NCI-H128 (cell line): Measurements from ENCODE around the gene DHX35.
"Not testable (repeated sequence)": the region's sequence is repeated elsewhere in the genome, so short reads cannot be mapped to it uniquely, and the experiment has no call there.

ENCODE experiments used
- DNase-seq: peaks from one replicate; lab custom pipeline; 2025; ENCODE audit not compliant: unreplicated experiment; lab: John Stamatoyannopoulos, UW

DHX35 gene

DNA sequence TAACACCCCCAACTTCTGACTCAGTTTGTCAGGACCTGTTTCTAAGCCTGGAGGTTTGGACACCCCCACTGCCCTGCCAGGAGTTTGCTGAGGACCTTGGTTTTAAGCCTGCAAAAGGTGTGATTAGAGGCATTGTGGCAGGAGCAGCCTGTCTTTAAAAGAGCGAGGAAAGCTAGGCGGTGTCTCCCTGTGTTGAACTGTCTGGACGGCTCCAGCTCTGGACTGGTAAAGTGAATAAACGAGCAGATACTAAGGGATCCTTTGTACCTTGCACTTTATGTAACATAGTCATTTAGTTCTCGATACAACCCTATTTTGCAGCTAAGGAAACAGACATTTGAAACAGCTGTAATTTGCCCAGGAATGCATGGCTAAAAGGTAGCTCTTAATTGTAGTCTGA, 21.5 kb upstream of the DHX35 start:
- DNase-seq: no peak

DNA sequence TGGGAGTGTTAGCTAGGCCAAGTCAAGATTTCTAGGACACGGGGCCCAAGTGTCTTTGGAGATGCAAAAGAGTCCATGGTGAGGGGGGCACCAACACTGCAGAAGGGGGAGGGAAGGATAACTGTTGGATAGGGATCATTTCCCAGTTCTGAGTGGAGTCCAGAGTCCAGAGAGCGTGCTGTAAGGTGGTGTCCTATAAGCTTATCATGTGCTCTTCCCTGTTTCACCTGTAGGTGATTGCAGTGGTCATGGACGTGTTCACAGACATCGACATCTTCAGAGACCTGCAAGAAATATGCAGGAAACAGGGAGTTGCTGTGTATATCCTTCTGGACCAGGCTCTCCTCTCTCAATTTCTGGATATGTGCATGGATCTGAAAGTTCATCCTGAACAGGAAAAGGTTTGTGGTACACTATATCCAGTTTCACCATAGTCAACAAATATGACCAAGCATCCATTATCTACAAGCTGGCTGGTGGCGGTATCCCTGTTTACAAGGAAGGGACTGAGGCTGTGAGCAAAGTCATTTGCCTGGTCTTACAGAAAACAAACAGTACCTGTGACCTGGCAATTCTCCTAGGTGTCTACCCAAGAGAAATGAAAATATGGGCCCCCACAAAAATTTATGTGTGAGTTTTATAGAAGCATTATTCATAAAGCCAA, 20.3 kb upstream of the DHX35 start:
- DNase-seq: no peak

DNA sequence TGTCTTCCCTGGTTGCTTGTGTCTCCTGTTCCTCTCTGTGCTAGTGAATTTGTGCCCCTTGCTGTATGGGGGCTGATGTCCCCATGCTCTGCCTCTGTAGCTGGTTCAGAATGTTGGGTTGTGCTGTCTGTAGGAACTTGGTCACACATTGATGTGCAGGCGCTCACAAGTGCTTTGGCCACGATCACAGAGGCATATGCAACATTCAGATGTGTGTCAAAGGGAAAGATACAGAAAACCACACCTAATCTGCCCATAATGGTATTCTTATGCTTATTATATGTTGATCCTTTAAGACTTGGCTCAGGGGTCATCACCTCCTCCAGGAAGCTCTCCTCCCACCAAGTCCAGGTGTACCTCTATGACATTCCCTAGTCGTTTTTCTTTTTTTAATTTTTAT, 17.1 kb upstream of the DHX35 start:
- no peak for DNase-seq

DNA sequence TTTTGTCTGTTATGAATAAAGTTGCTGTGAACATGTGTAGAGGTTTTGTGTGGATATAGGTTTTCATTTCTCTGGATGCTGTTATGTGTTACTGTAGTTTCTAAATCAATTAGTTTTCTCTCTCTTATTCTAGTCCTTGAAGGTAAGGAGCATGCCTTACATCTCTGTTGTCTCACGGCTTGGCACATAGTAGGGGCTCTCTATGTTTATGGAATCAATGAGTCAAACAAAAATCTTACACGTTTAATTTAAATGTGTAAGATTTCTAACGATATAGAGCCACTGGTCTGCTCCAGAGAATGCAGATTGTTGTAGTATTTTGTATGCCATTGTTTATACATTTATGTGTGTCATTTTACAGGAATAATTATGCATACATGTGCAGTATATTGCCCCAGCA, 15.3 kb upstream of the DHX35 start:
- no peak for DNase-seq

DNA sequence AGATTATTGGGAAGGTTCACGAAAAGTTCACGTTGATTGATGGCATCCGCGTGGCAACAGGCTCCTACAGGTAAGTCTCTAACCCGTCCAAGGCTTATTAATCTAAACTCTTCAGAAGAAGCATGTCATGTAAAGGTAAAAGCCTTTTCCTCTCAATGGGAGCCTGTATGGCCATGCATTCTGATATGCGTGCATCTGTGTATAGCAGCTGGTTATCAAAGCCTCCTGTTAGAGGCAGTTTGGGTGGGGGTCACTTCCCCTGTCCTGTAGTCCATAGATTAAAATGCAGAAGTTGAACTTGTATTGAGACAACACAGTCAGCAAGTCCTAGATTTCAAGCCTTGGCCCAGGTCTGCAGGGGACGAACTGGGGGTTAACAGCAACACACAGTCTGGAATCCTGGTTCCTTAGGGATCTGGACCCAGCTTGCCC, 14.2 kb upstream of the DHX35 start:
- DNase-seq: no peak

DNA sequence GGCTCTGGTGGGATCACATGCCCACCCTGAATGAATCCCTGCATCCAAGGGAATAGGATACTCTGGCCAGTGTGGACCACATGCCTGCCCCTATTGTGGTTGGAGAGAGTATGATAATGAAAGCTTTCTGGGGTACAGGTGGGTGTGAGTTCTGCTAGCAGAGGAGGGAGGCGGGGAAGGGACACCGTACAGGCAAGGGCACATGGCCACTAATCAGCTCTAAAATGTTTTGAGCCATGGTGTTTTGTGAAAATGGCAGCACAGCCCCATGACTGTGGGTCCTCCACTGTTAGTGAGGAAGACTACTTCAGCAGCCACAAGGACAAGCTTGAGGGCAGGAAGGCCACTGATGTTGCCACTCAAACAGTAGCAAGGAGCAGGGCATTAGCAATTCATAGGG, 11.9 kb upstream of the DHX35 start:
- DNase-seq: no peak

DNA sequence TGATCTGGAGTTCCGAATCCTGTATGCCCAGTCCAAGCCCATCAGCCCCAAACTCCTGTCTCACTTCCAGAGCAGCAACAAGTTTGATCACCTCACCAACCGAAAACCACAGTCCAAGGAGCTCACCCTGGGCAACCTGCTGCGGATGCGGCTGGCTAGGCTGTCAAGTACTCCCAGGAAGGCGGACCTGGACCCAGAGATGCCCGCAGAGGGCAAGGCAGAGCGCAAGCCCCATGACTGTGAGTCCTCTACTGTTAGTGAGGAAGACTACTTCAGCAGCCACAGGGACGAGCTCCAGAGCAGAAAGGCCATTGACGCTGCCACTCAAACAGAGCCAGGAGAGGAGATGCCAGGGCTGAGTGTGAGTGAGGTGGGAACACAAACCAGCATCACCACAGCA, 10.5 kb upstream of the DHX35 start:
- DNase-seq: no peak

DNA sequence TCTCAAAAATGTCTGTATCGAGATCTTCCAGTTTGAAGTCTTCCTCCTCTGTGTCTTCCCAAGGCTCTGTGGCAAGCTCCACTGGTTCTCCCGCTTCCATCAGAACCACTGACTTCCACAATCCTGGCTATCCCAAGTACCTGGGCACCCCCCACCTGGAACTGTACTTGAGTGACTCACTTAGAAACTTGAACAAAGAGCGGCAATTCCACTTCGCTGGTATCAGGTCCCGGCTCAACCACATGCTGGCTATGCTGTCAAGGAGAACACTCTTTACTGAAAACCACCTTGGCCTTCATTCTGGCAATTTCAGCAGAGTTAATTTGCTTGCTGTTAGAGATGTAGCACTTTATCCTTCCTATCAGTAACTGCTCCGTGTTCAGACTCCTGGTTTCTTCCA, 10.0 kb upstream of the DHX35 start:
- DNase-seq: no peak

DNA sequence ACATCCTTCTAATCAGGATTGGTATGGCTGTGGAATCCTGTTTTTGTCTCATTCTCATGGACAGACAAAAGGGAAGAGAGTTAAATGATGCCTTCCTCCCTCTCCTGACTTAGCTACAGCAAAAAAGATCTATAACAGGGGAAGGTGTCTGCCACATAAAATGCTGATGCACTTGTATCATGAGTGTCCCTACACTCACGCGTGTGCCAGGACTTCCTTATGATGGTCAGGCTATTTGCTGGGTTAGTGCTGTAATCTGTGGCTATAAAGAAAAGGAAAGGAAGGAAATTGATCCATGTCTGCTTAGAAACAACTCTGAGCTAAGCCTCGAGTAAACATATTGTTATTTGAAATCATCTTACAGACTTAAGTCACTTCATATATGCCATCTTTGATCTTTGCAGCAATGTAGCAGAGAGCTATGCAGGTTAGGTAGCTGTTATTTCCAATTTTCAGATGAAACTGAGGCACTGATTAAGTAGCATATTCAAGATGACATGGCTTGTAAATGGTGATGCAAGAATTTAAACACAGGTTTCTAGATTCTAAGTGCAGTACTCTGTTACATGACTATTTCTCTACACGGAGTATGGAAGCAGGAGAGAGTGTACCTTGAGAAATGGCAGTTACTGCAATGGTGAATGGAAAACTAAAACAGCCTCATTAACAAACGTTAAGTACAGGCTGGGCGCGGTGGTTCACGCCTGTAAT, 8.4 kb upstream of the DHX35 start:
- no peak for DNase-seq

DNA sequence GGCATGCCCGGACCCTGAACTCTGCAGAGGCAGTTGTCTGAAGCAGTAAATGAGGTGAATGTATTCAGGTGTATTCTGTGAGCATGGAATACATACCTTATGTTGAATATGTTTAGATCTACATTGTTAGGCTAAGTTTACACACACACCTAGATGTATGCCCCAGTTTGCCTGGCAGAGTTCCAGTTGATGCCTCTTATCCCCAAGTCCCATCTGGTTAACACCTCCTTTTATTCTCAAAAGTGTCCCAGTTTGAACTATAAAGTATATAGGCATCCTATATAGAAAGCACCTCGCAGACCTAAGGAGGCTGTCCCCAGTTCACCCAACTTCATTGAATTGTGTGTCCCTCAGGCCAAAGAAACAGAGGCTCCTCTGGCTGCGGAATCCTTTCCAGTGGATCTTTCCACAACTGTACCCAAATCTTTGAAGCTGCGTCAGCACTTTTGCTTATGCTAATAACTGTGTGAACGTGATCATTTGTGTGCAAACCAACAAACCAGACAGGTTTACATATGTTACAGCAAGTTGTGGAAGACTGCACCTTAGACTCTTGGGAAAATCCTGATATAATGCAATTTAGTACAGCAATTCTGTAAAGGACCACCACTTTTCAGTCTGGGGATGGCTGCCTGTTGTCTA, 4.8 kb upstream of the DHX35 start:
- DNase-seq: no peak

DNA sequence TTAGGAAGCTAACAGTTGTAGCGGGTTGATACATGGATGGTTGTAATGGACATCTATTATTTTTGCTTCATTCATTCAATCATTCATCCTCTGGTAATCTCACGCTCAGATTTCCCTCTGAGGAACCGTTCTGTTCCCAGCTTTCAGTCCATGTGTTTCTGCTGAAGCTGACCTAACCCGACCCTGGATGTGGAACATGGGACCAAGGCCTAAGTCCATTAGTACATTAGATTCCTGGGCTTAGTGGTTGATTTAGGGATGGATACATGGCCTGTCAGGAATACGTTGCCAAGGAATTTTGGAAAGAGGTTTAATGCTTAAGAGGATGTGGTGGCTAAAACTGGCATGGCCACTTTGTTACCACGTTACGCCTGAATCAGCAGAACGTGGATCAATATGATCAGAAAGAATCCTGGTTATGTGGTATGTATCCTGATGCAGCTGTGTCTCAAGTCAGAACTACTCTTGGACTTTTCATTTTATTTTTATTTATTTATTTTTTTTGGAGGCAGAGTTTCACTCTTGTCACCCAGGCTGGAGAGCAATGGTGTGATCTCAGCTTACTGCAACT, 4.1 kb upstream of the DHX35 start:
- DNase-seq: no peak

DNA sequence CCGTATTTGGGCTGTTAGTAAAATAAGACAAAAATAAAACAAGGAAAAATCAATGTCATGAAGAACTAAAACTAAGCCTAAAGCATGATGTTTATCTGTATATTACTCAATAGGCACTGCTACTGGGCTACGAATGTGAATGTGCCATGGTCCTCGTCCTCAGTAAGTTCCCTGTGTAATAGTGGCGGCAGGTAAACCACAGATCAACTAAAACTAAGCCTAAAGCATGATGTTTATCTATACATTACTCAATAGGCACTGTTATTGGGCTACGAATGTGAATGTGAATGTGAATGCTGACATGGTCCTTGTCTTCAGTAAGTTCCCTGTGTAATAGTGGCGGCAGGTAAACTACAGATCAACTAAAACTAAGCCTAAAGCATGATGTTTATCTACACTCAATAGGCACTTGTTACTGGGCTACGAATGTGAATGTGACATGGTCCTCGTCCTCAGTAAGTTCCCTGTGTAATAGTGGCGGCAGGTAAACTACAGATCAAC, 1.9 kb upstream of the DHX35 start:
- not testable (repeated sequence) for DNase-seq

DNA sequence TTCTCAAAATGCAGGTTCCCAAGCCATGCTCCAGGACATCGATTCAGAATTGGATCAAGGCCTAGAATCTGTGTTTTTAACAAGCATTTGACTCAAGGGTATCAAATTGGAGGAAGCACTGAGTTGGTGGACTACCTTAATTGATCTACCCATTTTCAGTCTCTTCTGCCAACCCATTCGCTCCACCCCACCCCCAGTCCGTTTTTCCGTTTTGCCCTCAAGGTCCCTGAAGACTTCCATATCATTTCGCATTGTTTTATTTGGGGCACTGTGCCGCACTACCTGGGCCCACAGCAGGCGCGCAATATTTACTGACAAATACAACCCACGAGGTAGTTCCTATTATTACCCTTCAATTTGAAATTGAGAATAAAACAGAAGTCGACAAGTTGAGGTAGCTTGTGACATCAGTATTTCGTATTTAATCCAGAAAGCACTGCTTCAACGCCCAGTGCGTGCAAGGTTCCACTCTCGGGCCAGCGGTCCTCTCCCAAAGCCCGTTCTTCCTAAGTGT, 557 bp upstream of the DHX35 start:
- no peak for DNase-seq

DNA sequence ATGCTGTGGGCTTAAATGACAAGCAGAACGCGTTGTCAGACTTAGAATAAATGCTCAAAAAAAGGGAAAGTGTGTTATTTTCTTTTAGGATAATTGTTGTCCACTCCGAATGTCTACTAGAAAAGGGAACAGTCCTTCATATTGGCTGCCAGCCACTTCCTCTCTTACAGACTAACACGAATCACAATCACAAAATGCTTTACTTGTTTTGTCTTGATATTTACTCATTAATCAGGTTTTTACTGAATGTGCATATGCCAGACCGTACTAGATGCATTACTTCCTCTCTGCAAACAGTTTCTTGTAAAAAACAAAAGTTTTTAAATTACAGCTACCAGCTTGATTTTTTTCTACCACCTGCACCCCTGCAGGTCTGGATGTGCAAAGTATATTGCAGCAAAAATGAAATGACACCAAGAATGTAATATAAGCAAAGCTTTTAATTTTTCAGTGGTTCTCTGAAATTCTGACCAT, 821 bp downstream of the DHX35 start:
- no peak for DNase-seq

DNA sequence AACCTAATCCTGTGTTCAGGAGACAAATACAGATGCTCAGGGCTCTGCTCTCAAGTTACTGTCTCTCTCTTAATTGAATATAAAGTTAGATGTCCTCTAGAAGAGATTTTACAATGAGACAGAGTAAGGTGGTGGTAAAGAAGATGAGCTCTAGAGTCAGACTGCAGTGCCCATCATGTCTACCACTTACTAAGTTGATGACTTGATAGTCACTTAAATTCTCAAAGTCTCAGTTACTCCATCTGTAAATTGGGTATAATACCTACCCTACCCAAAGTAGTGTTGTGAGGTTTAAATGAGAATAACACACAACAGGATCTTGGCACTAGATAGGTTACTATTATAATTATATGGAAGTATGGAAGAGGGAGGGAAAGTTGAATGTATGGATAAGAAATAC, 1.6 kb downstream of the DHX35 start:
- DNase-seq: no peak

DNA sequence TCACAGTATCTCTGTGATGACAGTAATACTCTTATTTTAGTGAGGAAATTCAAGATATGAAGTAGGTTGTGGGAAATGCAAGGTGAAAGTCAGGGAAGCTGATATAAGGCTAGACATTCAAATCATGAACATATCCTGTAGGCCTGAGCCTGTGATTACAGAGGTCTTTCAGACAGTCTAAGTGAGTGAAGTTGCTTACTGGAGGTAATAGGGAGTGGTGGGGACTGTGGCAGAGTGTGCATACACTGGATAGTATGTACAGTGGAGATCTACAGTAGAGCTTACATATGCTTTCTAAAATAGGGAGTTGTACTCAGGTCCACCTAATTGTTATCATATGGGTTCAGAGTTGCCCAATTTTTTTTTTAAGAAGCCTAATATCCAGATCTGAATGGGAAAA, 3.1 kb downstream of the DHX35 start:
- no peak for DNase-seq

DNA sequence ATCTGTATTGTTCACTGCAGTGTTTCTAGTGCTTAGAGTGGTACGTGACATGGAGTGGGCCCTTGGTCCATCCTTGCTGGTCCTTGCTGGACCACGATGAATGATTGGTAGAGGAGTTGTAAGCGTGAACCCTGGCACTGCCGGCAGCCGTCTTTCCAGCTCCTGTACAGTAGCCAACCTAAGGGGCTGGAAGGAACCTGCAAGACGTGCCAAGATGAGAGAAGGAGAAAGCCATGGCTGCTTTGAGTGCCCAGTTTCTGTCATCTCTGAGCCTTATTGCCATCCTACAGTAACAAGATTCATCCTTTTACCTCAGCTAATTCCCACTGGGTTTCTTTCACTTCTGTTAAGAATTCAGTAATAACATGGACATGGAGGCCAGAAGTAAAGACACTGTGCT, 5.9 kb downstream of the DHX35 start:
- DNase-seq: no peak

DNA sequence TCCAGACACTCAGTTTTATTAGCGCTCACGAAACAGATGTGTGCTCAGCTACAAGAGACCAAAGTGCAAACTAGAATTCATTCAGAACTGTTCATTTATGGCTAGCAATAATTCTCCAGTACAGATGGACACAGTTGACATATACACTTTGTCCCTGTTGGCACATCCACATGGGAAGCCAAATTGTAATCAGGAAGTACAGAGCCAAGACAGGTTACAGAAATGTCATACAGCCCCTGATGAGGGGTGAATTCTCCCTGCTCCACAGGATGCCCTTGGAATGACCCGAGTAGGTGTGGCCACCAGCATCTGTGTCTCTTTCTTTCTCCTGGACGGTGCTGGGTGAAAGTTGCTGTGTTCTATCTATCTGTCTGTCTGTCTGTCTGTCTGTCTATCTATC, 7.6 kb downstream of the DHX35 start:
- DNase-seq: no peak

DNA sequence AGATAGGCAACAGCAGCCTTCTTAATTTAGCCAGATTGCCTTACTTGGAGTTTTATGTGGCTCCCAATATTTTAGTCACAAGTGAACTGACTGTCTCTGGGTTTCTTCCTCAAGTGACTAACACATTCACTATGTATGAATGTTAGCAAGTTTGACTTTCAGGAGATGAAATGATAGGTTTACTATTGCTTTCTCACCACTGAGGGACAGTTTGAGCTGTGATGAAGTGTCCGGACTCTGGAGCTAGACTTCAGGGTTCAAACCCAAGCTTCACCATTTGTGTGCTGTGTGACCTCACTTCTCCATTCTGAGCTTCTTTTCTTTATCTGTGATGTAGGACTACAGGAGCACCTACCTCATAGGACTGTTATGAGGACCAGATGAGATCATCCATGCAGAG, 8.2 kb downstream of the DHX35 start:
- no peak for DNase-seq

DNA sequence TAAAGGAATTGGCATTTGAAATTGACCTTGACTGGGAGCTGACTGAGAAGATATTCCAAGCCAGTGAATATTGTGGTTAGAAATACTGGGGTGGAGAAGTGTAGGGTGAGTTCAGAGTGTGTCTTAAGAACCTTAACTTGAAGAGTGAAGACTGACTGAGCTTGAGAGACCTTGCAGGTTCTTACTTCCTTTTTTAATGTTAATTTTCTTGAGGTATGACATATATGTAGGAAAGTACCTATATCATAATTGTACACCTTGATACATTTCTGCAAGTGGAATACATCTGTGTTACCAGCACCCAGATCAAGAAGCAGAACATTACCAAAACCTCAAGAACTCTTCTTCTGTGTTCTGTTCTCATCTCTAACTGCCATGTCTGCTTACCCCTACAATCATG, 11.0 kb downstream of the DHX35 start:
- no peak for DNase-seq

DNA sequence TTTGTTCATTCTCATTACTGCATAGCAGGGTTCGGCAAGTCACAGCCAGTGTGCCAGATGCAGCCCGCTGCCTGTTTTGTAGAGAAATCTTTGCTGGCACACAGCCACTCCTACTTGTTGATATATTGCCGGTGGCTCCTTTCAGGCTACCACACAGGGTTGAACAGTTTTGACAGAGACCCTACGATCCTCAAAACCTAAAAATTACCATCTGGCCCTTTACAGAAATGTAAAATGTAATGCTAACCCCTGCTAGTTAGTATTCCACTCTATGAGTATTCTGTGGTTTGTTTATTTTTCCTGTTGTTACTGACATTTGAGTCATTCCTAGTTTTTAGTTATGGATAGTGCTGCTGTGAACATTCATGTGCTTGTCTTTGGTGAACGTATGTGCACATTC, 11.5 kb downstream of the DHX35 start:
- DNase-seq: no peak
